ENCODE data around the gene EPS15.

DNA sequence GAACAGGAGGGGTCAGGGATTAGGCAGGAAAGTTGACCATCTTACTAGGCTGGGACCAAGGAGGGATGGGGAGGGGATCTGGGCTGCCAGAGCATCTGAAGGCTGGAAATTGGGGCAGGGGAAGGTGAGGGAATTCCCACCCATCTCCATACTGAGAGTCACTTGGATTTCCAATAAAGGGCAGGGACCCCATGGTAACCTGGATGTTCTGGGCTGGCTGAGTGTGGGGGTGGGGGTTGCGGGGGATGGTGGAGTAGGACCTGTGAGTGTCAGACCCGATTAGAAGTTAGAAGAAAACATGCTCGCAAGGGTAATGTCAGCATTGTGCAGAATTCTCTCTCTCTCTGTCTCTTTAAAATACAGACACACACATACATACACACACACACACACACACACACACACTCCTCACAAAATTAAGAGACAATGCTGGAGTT lies 40.0 kb upstream of the EPS15 start:
- TF ChIP-seq, protein P1, sequence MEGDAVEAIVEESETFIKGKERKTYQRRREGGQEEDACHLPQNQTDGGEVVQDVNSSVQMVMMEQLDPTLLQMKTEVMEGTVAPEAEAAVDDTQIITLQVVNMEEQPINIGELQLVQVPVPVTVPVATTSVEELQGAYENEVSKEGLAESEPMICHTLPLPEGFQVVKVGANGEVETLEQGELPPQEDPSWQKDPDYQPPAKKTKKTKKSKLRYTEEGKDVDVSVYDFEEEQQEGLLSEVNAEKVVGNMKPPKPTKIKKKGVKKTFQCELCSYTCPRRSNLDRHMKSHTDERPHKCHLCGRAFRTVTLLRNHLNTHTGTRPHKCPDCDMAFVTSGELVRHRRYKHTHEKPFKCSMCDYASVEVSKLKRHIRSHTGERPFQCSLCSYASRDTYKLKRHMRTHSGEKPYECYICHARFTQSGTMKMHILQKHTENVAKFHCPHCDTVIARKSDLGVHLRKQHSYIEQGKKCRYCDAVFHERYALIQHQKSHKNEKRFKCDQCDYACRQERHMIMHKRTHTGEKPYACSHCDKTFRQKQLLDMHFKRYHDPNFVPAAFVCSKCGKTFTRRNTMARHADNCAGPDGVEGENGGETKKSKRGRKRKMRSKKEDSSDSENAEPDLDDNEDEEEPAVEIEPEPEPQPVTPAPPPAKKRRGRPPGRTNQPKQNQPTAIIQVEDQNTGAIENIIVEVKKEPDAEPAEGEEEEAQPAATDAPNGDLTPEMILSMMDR (conservative IDR thresholded peaks at IDR 0.05; ENCODE audit: low read depth, low read length), result no peak
- no peak for TF ChIP-seq EZH2 (IDR thresholded peaks at IDR 0.05; ENCODE audit: low read length, unreplicated experiment)
